H9 (cell line): ENCODE measurements around the gene GRIP1. TPM values are rescaled to one million over a fixed set of nuclear protein-coding genes. Genes with fewer than 3 reads are reported as not detected.

Experiments used
- DNase-seq: peaks from one replicate; pipeline ENCODE4 v3.0.0-alpha.2; 2017
- H2AFZ ChIP-seq: one replicate; pipeline ENCODE4 v1.6.1; 2013; ENCODE audit warnings: mild to moderate bottlenecking, low read length, control low read depth, moderate library complexity
- H2AK5ac ChIP-seq: 2 replicates; pipeline ENCODE4 v1.6.1; 2013; ENCODE audit warnings: low read length, control low read depth, mixed read lengths; ENCODE audit not compliant: insufficient read length
- H2BK120ac ChIP-seq: one replicate; pipeline ENCODE4 v1.6.1; 2013; ENCODE audit warnings: low read depth, mild to moderate bottlenecking, low read length, control low read depth, inconsistent platforms; ENCODE audit not compliant: poor library complexity, severe bottlenecking
- H2BK12ac ChIP-seq: 2 replicates; pipeline ENCODE4 v1.6.1; 2013; ENCODE audit warnings: low read length, control low read depth, mixed read lengths, low read depth; ENCODE audit not compliant: insufficient read length
- H2BK15ac ChIP-seq: 2 replicates; pipeline ENCODE4 v1.6.1; 2013; ENCODE audit warnings: low read depth, low read length, control low read depth
- H2BK20ac ChIP-seq: one replicate; pipeline ENCODE4 v1.6.1; 2013; ENCODE audit warnings: low read depth, mild to moderate bottlenecking, low read length, control low read depth, inconsistent platforms; ENCODE audit not compliant: poor library complexity, severe bottlenecking
- H2BK5ac ChIP-seq: 2 replicates; pipeline ENCODE4 v1.6.1; 2013; ENCODE audit warnings: low read length, control low read depth, mixed read lengths; ENCODE audit not compliant: insufficient read length
- H3K14ac ChIP-seq: 2 replicates; pipeline ENCODE4 v1.6.1; 2013; ENCODE audit warnings: low read length, control low read depth; ENCODE audit not compliant: insufficient read depth
- H3K18ac ChIP-seq: 2 replicates; pipeline ENCODE4 v1.6.1; 2013; ENCODE audit warnings: low read depth, mild to moderate bottlenecking, mixed read lengths, low read length, control low read depth; ENCODE audit not compliant: insufficient read length
- H3K23ac ChIP-seq: 2 replicates; pipeline ENCODE4 v1.6.1; 2013; ENCODE audit warnings: low read length, control low read depth, mixed read lengths, low read depth; ENCODE audit not compliant: insufficient read length
- H3K23me2 ChIP-seq: 2 replicates; pipeline ENCODE4 v1.6.1; 2013; ENCODE audit warnings: low read depth, mild to moderate bottlenecking, mixed read lengths, low read length, control low read depth; ENCODE audit not compliant: insufficient read length, poor library complexity, severe bottlenecking
- H3K27ac ChIP-seq: 2 replicates; pipeline ENCODE4 v1.5.1; 2013; ENCODE audit warnings: low read length, control low read depth, mixed read lengths, low read depth; ENCODE audit not compliant: insufficient read length
- H3K27me3 ChIP-seq: 2 replicates; pipeline ENCODE4 v1.6.1; 2013; ENCODE audit warnings: low read length, control low read depth, inconsistent platforms; ENCODE audit not compliant: insufficient read depth
- H3K4ac ChIP-seq: 2 replicates; pipeline ENCODE4 v1.6.1; 2013; ENCODE audit warnings: low read depth, mild to moderate bottlenecking, control low read depth, inconsistent platforms, low read length, moderate library complexity
- H3K4me1 ChIP-seq: 2 replicates; pipeline ENCODE4 v1.6.1; 2013; ENCODE audit warnings: low read length, control low read depth, inconsistent platforms; ENCODE audit not compliant: insufficient read depth
- H3K4me2 ChIP-seq: 2 replicates; pipeline ENCODE4 v1.6.1; 2013; ENCODE audit warnings: low read length, control low read depth, mixed read lengths; ENCODE audit not compliant: insufficient read length, insufficient read depth
- H3K56ac ChIP-seq: 2 replicates; pipeline ENCODE4 v1.6.1; 2013; ENCODE audit warnings: low read depth, mild to moderate bottlenecking, mixed read lengths, low read length, control low read depth; ENCODE audit not compliant: insufficient read length
- H3K79me1 ChIP-seq: 2 replicates; pipeline ENCODE4 v1.6.1; 2013; ENCODE audit warnings: low read depth, mild to moderate bottlenecking, moderate library complexity, low read length, control low read depth, inconsistent platforms; ENCODE audit not compliant: insufficient read depth, poor library complexity, severe bottlenecking
- H3K79me2 ChIP-seq: 2 replicates; pipeline ENCODE4 v1.6.1; 2013; ENCODE audit warnings: low read length, control low read depth, inconsistent platforms; ENCODE audit not compliant: insufficient read depth
- H3K9ac ChIP-seq: 2 replicates; pipeline ENCODE4 v1.6.1; 2013; ENCODE audit warnings: low read length, control low read depth, mixed read lengths; ENCODE audit not compliant: insufficient read length; ENCODE audit errors: extremely low read depth
- H3K9me3 ChIP-seq: one replicate; pipeline ENCODE4 v1.6.1; 2013; ENCODE audit warnings: low read depth, low read length, inconsistent platforms; ENCODE audit not compliant: control insufficient read depth
- H3T11ph ChIP-seq: one replicate; pipeline ENCODE4 v1.6.1; 2013; ENCODE audit warnings: mild to moderate bottlenecking, low read length, control low read depth, inconsistent platforms
- H4K20me1 ChIP-seq: one replicate; pipeline ENCODE4 v1.6.1; 2013; ENCODE audit not compliant: control insufficient read depth, insufficient read length, insufficient read depth
- H4K5ac ChIP-seq: 2 replicates; pipeline ENCODE4 v1.6.1; 2013; ENCODE audit warnings: low read depth, mild to moderate bottlenecking, mixed read lengths, low read length, control low read depth; ENCODE audit not compliant: insufficient read length
- H4K8ac ChIP-seq: replicated peaks from 2 replicates; pipeline ENCODE4 v1.6.1; 2013; ENCODE audit warnings: low read length, control low read depth, mixed read lengths, low read depth; ENCODE audit not compliant: insufficient read length
- H4K91ac ChIP-seq: 2 replicates; pipeline ENCODE4 v1.6.1; 2013; ENCODE audit warnings: low read depth, mild to moderate bottlenecking, moderate library complexity, mixed read lengths, low read length, control low read depth; ENCODE audit not compliant: insufficient read length
- H3K27ac Mint-ChIP-seq, 3 experiments: 2 replicates in 2 of 3; 3 replicates in 1 of 3; pipeline ENCODE4 v1.8.0; 2020 to 2021; ENCODE audit warnings: mixed read lengths in 3 of 3, mild to moderate bottlenecking in 1 of 3, moderate library complexity in 1 of 3
- H3K27me3 Mint-ChIP-seq: 2 replicates; pipeline ENCODE4 v1.8.0; 2021; ENCODE audit warnings: low read depth, mild to moderate bottlenecking, moderate library complexity, mixed read lengths
- H3K36me3 Mint-ChIP-seq, 3 experiments: 2 replicates in 2 of 3; 3 replicates in 1 of 3; pipeline ENCODE4 v1.8.0; 2020 to 2021; ENCODE audit warnings: low read depth in 3 of 3, mixed read lengths in 3 of 3; ENCODE audit not compliant: insufficient read depth in 1 of 3
- H3K4me1 Mint-ChIP-seq, 2 experiments: 2 replicates each; pipeline ENCODE4 v1.8.0; 2020; ENCODE audit warnings: mixed read lengths in 2 of 2
- H3K4me3 Mint-ChIP-seq, 2 experiments: 2 replicates in 1 of 2; 3 replicates in 1 of 2; pipeline ENCODE4 v1.8.0; 2020 to 2021; ENCODE audit warnings: mild to moderate bottlenecking in 2 of 2, mixed read lengths in 2 of 2, moderate library complexity in 1 of 2
- H3K9me3 Mint-ChIP-seq, 2 experiments: 2 replicates in 1 of 2; 3 replicates in 1 of 2; pipeline ENCODE4 v1.8.0; 2020; ENCODE audit warnings: mild to moderate bottlenecking in 2 of 2, mixed read lengths in 2 of 2, moderate library complexity in 1 of 2
- CTCF ChIP-seq: fragments of 200-600 bp; sonication (generic); conservative IDR thresholded peaks from 3 replicates; pipeline ENCODE4 v1.8.0; 2021; ENCODE audit warnings: antibody characterized with exemption, mild to moderate bottlenecking
- total RNA-seq: library from RNA; stranded (reverse); gene quantifications from 2 replicates; pipeline ENCODE4 v1.2.1, GENCODE V29; 2021

Gene GRIP1
- total RNA-seq, 1 experiment from 2014 or later, result 19.5 TPM

GRCh38 chr12:66405395-66405794 lies 273.5 kb downstream of the GRIP1 start:
- no peak overlapping the region for H2BK120ac ChIP-seq
- no peak overlapping the region for H2AFZ ChIP-seq
- H3K9ac ChIP-seq, result no peak overlapping the region
- peaks cover 7% of the 10 kb centered on the region; the same call in 1 of the 2 replicates for H3K4me1 ChIP-seq
- H3K56ac ChIP-seq, result no peak overlapping the region
- no peak overlapping the region for H2BK5ac ChIP-seq
- TF ChIP-seq CTCF, result no peak
- H3K4me3 Mint-ChIP-seq, result no peak overlapping the region
- peaks cover 18 to 19% of the 10 kb centered on the region in 2 experiments for H3K4me1 Mint-ChIP-seq
- peaks cover 0 to 5% (median 0%) of the 10 kb centered on the region in 3 experiments; a peak in 3 of 7 replicates for H3K36me3 Mint-ChIP-seq
- no peak for DNase-seq
- H2BK15ac ChIP-seq, result no peak overlapping the region
- H3K4ac ChIP-seq, result no peak overlapping the region
- H2BK20ac ChIP-seq, result no peak overlapping the region
- no peak overlapping the region for H3K18ac ChIP-seq
- no peak overlapping the region for H3K14ac ChIP-seq
- H3T11ph ChIP-seq, result no peak overlapping the region
- no peak overlapping the region for H2AK5ac ChIP-seq
- peaks cover 4 to 5% of the 10 kb centered on the region in 2 experiments; a peak in 3 of 5 replicates for H3K9me3 Mint-ChIP-seq
- H3K9me3 ChIP-seq, result no peaks in the 10 kb centered on the region
- H4K5ac ChIP-seq, result no peak overlapping the region
- H3K27ac ChIP-seq, result no peak overlapping the region
- H3K27me3 Mint-ChIP-seq, result no peaks in the 10 kb centered on the region; the same call in none of the 2 replicates
- H3K23ac ChIP-seq, result no peak overlapping the region
- H3K4me2 ChIP-seq, result no peak overlapping the region
- no peak overlapping the region for H4K91ac ChIP-seq
- no peak overlapping the region for H2BK12ac ChIP-seq
- no peaks in the 10 kb centered on the region for H3K27me3 ChIP-seq
- no peak overlapping the region for H4K8ac ChIP-seq
- H4K20me1 ChIP-seq, result no peaks in the 10 kb centered on the region
- H3K79me1 ChIP-seq, result no peaks in the 10 kb centered on the region
- no peak overlapping the region for H3K27ac Mint-ChIP-seq
- H3K23me2 ChIP-seq, result no peaks in the 10 kb centered on the region
- no peaks in the 10 kb centered on the region for H3K79me2 ChIP-seq
